HG02642 (cell line): Measurements from ENCODE around the gene PREX1.

Experiments used
- ATAC-seq: cut with Tn5 transposase; IDR thresholded peaks from one replicate; pipeline ENCODE4 v1.9.1; 2021; ENCODE audit warnings: mild to moderate bottlenecking; ENCODE audit not compliant: unreplicated experiment, poor library complexity

Gene PREX1

DNA sequence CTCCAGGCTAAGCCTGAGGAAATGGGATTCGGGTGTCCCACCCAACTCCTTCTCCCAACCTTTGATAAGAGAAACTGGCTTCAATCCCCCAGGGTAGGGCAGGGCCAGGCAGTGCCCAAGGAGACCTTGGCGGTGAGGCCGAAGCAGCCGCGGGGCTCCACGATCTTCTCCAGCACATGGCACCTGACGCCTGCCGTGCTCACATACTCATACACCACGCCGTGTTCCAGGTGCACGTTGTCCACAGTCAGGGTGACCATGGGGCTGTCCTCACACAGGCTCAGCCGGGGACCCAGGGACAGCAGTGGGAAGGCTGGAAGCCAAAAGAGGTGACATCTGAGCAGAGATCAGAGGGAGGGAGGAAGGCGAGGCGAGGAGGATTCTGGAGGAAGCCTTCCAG is 176.5 kb downstream of the PREX1 start:
- no peak for ATAC-seq

- ATAC-seq: no peak
These were observed 177.9 kb downstream of the PREX1 start for GRCh38 chr20:48649868-48650267.

DNA sequence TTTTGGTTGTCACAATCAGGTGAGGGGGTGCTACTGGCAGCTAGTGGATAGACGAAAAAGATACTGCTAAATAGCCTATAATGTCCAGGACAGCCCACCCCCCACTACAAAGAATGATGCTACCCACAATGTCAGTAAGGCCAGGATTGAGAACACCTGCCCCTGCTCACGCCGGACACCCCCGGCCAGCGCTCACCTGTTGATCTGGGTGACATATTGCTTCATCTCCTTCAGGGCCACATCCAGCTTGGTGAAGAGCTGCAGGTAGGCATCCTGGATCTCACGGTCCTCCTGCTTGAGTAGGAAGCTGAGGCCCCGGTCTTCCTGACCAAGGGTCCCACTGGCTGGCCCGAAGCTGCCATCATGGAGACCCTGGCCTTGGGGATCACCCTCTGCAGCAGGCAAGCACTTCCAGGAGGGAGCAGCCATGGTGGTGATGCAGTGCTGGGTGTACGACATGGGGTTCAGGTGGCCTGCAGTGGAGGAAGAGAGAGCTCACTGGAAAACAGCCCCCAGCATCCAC is 178.6 kb downstream of the PREX1 start:
- ATAC-seq: no peak

GRCh38 chr20:48648482-48649051 is 179.2 kb downstream of the PREX1 start:
- ATAC-seq: no peak

DNA sequence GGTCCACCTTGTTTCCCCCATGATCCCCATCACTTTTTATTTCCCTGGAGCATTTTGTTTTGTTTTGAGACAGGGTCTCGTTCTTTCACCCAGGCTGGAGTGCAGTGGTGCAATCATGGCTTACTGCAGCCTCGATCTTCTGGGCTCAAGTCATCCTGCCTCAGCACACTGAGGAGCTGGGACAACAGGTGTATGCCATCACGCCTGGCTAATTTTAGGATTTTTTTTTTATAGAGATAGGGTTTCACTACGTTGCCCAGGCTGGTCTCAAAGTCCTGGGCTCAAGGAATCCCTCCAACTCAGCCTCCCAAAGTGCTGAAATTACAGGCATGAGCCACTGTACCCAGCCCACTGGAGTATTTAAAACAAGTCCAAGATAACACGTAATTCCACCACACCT is 179.9 kb downstream of the PREX1 start:
- ATAC-seq: no peak

DNA sequence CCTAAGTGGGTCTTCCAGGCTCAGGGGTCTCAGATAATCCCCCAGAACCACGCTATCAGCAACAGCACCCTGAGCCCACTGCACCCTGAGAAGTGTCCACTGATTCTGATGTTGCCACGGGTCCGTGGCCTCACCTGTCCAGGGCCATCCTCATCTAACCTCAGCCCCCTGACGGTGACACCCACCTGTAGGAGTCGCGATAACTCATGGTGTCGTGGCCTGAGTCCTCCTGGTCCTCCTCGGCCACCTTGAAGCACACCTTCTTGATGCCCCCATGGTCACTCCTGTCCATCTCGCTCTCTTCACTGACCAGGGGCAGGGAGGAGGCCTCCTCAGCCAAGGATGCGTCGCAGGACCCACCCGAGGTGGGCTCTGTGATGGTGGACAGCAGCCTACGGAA is 182.1 kb downstream of the PREX1 start:
- no peak for ATAC-seq

DNA sequence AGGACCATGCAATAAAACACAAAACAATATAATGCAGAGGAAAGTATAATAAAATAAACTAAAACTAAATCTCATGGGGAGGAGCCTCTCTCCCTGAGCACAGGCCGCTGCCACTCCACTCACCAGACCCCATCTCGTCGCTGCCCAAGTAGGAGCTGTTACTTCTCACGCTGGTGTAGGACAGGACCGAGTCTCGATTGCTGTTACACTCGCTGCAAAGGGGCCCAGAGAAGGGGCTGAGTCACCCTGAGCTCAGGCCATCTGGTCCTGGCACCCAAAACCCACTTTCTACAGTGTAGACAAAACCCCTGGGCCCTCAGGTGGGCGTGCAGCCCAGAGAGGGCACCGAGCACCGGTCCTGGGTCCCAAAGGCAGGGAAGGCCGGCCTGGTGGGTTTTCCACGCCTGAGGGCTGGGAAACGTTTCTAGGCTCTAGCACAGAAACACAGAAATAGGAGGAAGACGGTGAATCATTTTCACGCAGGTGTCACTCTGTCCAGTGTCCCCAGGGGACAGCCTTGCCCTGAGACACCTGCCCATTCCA is 183.4 kb downstream of the PREX1 start:
- no peak for ATAC-seq

- ATAC-seq: no peak
These were observed 185.5 kb downstream of the PREX1 start for GRCh38 chr20:48642105-48642880.

GRCh38 chr20:48640871-48641270 is 186.9 kb downstream of the PREX1 start:
- no peak for ATAC-seq

DNA sequence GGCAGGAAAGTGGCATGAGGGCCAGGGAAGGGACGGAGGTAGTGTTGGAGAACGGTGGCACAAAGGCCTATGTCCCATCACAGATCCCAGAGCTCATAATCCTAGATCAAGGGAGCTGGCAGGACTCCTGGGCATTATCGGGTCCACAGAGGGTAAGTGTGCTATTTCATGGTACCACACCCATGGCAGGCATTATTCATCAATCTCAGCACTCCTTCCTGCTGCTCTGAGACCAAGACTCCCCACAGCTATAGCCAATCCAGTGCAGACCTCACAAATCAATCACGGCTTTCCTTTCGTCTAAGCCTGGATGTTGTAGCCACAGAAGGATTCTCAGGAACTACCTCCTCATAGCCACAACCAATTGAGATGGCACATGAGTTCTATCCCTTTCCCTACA is 187.9 kb downstream of the PREX1 start:
- no peak for ATAC-seq

DNA sequence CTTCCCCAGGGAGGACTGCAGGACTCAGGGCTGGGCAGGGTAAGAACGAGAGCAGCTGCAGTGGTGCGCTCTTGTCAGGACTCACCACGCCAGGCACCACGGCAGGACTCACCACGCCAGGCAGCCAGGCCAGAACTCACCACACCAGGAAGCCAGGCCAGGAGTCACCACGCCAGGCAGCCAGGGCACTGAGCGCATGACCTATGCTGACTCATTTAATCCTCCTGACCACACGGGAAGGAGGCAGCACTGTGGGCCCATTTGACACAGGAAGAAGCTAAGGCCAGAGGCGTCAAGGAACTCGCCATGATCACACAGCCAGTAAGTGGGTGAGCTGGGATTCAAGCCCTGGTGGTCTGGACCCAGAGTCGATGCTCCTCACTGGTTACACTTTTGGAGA is 189.3 kb downstream of the PREX1 start:
- no peak for ATAC-seq

GRCh38 chr20:48637461-48637860 is 190.3 kb downstream of the PREX1 start:
- no peak for ATAC-seq

DNA sequence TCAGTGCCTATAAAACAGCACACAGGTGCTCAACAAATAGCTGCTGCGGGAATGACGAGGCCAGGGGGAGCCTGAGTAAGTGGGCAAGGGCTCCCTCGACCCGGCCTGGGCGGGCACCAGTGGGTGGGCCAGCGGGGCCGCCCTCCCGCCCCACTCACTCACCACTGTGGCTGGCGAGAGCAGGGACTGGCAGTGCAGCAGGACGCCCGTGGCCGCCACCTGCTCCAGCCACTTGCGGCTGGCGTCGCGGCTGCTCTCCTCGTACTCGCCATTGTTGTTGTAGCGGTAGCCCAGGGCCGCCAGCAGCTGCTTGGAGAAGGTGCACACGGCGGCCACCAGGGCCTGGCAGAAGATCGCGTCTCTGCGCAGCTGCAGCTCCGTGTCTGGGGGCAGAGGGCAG is 191.5 kb downstream of the PREX1 start:
- no peak for ATAC-seq

DNA sequence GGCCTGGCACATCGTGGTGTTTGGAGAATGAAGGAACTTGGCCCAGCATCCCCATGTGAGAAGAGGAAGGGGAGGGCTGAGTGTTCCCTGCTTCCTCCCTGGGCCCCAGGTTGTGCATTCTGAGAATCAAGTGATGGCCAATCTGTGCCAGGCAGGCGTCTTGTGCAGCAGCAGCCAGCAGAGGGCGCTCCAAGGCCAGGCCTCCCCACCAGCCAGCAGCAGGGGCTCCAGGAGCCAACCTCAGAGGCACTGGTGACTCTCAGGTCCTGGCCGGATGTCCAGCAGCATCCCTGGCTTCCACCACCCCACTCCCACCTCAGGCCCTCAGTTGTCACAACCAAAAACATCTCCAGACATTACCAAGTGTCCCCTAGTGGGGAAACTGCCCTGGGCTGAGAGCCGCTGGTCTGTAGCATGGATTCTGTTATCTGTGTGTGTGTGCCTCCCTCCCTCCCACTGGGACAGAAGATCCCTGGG is 192.0 kb downstream of the PREX1 start:
- no peak for ATAC-seq

GRCh38 chr20:48635361-48635760 is 192.4 kb downstream of the PREX1 start:
- no peak for ATAC-seq

- no peak for ATAC-seq
These were observed 193.2 kb downstream of the PREX1 start for GRCh38 chr20:48634641-48635040.

DNA sequence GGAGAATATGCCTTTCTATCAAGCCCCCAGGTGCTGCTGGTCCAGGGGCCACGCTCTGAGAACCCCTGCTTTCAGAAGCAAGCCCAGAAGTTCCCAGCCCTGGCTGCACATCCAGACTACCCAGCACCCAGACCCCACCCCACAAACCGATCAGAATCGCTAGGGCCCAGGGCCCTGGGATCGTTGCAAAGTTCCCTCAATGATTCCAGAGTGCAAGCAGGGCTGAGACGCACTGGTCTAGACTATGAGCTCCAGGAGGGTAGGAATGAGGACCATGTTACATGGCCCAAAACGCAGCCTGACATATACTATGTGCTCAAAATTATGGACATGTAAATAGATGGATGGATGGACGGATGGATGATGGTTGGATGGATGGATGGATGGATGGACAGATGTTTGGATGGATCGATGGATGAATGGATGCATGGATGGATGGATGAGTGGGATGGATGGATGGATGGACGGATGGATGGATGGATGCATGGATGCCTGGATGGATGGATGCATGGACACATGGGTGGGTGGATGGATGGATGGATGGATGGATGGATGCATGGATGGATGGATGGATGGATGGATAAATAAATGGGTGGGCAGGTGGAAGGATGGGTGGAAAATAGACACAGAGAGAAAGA is 194.1 kb downstream of the PREX1 start:
- ATAC-seq: no peak

DNA sequence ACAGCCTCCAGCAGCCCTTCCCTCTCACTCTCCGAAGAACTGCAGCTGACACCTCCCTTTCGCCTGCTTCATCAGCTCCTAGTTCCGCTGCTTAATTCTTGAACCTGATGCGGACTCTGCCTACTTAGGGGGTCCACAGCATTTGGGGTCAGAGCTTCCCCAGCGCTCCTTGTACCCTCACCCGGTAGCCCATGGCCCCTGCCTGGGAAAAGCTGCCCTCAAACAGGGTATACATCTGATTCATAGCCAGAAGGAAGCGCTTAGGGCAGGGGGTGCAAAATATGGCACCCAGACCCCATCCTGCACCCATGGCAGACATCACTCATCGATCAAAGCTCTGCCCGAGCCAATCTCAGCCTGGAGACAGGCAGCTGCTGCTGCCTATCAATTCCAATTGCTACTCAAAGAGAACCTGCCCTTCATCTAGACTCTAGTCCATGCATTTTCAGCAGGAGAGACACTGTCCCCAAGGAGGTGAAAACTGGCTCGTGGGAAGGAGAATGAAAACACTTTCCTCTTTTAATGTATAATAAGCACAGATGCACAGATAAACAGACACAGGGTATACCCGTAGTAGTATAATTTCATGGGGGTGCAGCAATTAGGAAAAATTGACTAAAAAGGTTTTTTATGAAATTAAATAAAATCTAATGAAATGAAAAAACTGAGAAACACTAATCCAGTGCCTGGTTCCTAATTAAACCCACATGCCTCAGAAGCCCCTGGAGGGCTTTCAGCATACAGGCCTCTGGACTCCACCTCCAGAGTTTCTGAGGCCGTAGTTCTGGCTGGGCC is 194.8 kb downstream of the PREX1 start:
- no peak for ATAC-seq

- no peak for ATAC-seq
These were observed 195.6 kb downstream of the PREX1 start for GRCh38 chr20:48632017-48632824.
